Prostate gland (tissue), 2 donors: Measurements from ENCODE around the gene BARX1. TPM values are rescaled to one million over a fixed set of nuclear protein-coding genes. Genes with fewer than 3 reads are reported as not detected.

Experiments
- DNase-seq: peaks from one replicate; pipeline ENCODE4 v3.0.0-alpha.2; 2019; ENCODE audit warnings: low spot score
- H3K27ac ChIP-seq, 2 donors: fragments of 200-600 bp; sonication (generic); 2 replicates each; pipeline ENCODE4 v1.5.1; 2017 to 2019
- H3K27me3 ChIP-seq: fragments of 200-600 bp; sonication (generic); replicated peaks from 2 replicates; pipeline ENCODE4 v1.5.1; 2019; ENCODE audit not compliant: insufficient read depth
- H3K36me3 ChIP-seq, 2 donors: fragments of 200-600 bp; sonication (generic); 1 replicate in 1 of 2; 2 replicates in 1 of 2; pipeline versions ENCODE4 v1.5.1 to v1.8.1; 2017 to 2019
- H3K4me1 ChIP-seq: fragments of 200-600 bp; sonication (generic); replicated peaks from 2 replicates; pipeline ENCODE4 v1.5.1; 2019
- H3K4me3 ChIP-seq, 2 donors: fragments of 200-600 bp; sonication (generic); 2 replicates each; pipeline ENCODE4 v1.5.1; 2017 to 2019
- H3K9me3 ChIP-seq: fragments of 200-600 bp; sonication (generic); 2 replicates; pipeline ENCODE4 v1.5.1; 2017
- CTCF ChIP-seq, 4 experiments: fragments of 200-600 bp in 2 of 4; fragments of 450-650 bp in 2 of 4; sonication (generic) in 2 of 4; IDR thresholded peaks; 1 replicate in 3 of 4; 2 replicates in 1 of 4; pipeline ENCODE4 v1.5.1; 2016 to 2019; ENCODE audit warnings: antibody characterized with exemption in 4 of 4, mild to moderate bottlenecking in 2 of 4, moderate library complexity in 2 of 4
- POLR2A ChIP-seq: fragments of 450-650 bp; IDR thresholded peaks from one replicate; pipeline ENCODE4 v1.6.1; 2016; ENCODE audit warnings: antibody characterized with exemption, mild to moderate bottlenecking
- POLR2AphosphoS5 ChIP-seq: sonication (generic); formaldehyde crosslinking; IDR thresholded peaks from one replicate; pipeline ENCODE4 v1.6.1; 2017; ENCODE audit warnings: antibody characterized with exemption
- WGBS: methylation state at CpG from one replicate; pipeline ENCODE4 v1.1.5; 2018; 5-methylcytosine and 5-hydroxymethylcytosine counted together
- intact Hi-C: fragments of 100-400 bp; cut with DNase I; formaldehyde crosslinking; loops from one replicate; pipeline ENCODE4 v1.14.2; 2022
- total RNA-seq, 2 donors: library from RNA; depleted of rRNA; stranded (reverse); fragments of >200 nt; gene quantifications; one replicate each; pipeline ENCODE4 v1.1.0, GENCODE V29; 2016

The BARX1 gene, protein sequence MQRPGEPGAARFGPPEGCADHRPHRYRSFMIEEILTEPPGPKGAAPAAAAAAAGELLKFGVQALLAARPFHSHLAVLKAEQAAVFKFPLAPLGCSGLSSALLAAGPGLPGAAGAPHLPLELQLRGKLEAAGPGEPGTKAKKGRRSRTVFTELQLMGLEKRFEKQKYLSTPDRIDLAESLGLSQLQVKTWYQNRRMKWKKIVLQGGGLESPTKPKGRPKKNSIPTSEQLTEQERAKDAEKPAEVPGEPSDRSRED
- total RNA-seq, result 1 to 10 TPM in 1 of 2 donors, not detected in 1; 3.7 TPM

DNA sequence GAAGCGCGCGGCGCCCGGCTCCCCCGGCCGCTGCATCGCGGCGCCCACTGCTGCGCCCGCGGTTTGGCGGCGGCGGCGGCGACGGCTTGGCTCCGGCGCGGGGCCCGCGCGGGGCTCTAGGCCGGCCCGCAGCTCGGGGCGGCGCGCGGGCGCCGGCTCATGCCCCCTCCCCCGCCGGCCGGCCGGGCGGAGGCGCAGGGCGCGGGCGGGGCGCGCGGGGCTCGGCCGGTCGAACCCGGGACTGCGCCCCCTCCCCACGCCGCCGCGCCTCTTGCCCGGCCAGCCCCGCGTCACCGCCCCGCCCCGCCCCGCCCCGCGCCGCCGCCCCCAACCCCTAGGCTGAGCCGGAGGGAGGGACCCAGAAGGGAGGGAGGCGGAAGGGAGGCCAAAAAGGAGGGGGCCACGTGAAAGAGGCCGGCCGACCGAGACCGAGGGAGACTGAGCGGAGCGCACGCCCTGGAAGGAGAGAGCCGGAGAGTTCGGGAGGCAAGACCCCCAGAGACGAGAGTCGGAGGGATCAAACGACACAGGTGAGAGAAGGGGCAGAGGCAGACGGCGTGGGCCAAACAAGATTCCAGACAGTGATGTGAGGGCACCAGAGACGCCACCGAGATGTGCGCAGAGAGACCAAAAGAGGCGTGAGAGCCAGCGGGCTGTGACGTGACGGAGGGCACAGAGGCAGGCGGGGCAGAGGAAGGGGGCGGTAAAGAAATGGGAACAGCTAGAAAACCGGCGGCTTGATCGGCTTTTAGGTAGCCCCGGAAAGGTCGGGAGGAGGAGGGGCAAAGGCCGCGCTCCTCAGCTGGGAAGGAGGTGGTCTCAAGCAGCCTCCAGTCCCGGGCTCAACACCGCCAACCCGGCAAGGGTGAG, at the start of gene BARX1:
Gene BARX1, minus strand, starts transcription at position 245 of the 870 bp plus-strand sequence. Its CDS starts 209 bp downstream, at position 36.
- H3K36me3 ChIP-seq, result no peaks in the 10 kb centered on the region
- 2% methylated on average over 39 of the region's 102 CpGs for WGBS
- H3K9me3 ChIP-seq, result no peaks in the 10 kb centered on the region
- no peak within 1 kb of the TSS for H3K27ac ChIP-seq
- peaks cover 10% of the 10 kb centered on the region for H3K4me1 ChIP-seq
- H3K4me3 ChIP-seq, result peak within 1 kb of the TSS; percentile 6 to 12
- peaks cover 74% of the 10 kb centered on the region for H3K27me3 ChIP-seq
- no peak for DNase-seq
- intact Hi-C loops, result no loop called here
- no peak for TF ChIP-seq POLR2A
- TF ChIP-seq CTCF (IDR thresholded peaks at IDR 0.05), result no peak

GRCh38 chr9:94002316-94003140, 47.4 kb upstream of the BARX1 start:
- no peak overlapping the region for H3K4me3 ChIP-seq
- peak; percentile 20 for DNase-seq
- H3K4me1 ChIP-seq, result no peaks in the 10 kb centered on the region
- no peak overlapping the region for H3K27ac ChIP-seq
- no peak for TF ChIP-seq POLR2A
- peak in 3 of 4 experiments; percentile 35 to 40 (median 36) for TF ChIP-seq CTCF (IDR thresholded peaks at IDR 0.05)
- WGBS, result 42% methylated on average over 6 of the region's 6 CpGs
- H3K9me3 ChIP-seq, result no peaks in the 10 kb centered on the region
- no peaks in the 10 kb centered on the region for H3K27me3 ChIP-seq
- intact Hi-C loops, result no loop called here
- no peaks in the 10 kb centered on the region for H3K36me3 ChIP-seq

- H3K9me3 ChIP-seq, result no peaks in the 10 kb centered on the region
- no peak overlapping the region for H3K4me3 ChIP-seq
- H3K36me3 ChIP-seq, result no peaks in the 10 kb centered on the region
- H3K27me3 ChIP-seq, result no peaks in the 10 kb centered on the region
- no peaks in the 10 kb centered on the region for H3K4me1 ChIP-seq
- no peak overlapping the region for H3K27ac ChIP-seq
- intact Hi-C loops, result no loop called here
- DNase-seq, result no peak
- TF ChIP-seq POLR2AphosphoS5, result no peak
- no peak for TF ChIP-seq POLR2A
Observed at GRCh38 chr9:93996863-93997262, 41.7 kb upstream of the BARX1 start.

GRCh38 chr9:93996367-93996766, 41.2 kb upstream of the BARX1 start:
- Histone ChIP-seq H3K9me3 (no peaks in the 10 kb centered on the region), H3K4me3 (no peak overlapping the region), H3K4me1 (no peaks in the 10 kb centered on the region), H3K27me3 (no peaks in the 10 kb centered on the region), H3K27ac (no peak overlapping the region), H3K36me3 (no peaks in the 10 kb centered on the region)
- no peak for DNase-seq
- intact Hi-C loops, result no loop called here
- 72% methylated on average over 3 of the region's 3 CpGs for WGBS
- TF ChIP-seq POLR2A, result no peak
- TF ChIP-seq POLR2AphosphoS5, result no peak
- TF ChIP-seq CTCF (IDR thresholded peaks at IDR 0.05), result no peak

DNA sequence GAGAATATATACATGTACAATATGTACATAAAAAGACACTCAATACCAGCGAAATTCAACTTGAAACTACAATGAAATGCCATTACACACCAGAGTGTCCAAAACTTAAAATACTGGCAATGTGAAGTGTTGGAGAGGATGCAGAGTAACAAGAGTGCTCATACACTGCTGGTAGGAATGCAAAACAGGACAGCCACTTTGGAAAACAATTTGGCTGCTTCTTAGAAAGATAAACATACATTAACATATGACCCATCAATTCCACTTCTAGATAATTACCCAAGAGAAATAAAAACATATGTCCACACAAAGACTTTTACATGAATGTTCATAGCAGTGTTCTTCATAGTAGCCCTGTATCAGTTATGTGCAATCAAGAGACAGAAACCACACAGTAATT, 39.4 kb upstream of the BARX1 start:
- Histone ChIP-seq H3K4me1 (no peaks in the 10 kb centered on the region), H3K9me3 (no peaks in the 10 kb centered on the region), H3K27me3 (no peaks in the 10 kb centered on the region), H3K4me3 (no peak overlapping the region), H3K27ac (no peak overlapping the region), H3K36me3 (no peaks in the 10 kb centered on the region)
- no peak for DNase-seq
- intact Hi-C loops, result no loop called here
- no peak for TF ChIP-seq CTCF (IDR thresholded peaks at IDR 0.05)
- TF ChIP-seq POLR2A, result no peak
- no peak for TF ChIP-seq POLR2AphosphoS5
- WGBS, result 50% methylated on average over 1 of the region's 1 CpG
